Activated gamma-delta T cell treated with anti-CD3 and anti-CD28 coated beads, Interleukin-2, amount 50 U/mL, for 16 hours (primary cell): ENCODE measurements around the gene DPF3.
A peak's percentile ranks its signal among the peaks of the same experiment; 100 is the strongest.

ENCODE experiments used
- DNase-seq: peaks from one replicate; pipeline ENCODE4 v3.0.0-alpha.2; 2020; ENCODE audit warnings: low read depth

Gene DPF3

DNA sequence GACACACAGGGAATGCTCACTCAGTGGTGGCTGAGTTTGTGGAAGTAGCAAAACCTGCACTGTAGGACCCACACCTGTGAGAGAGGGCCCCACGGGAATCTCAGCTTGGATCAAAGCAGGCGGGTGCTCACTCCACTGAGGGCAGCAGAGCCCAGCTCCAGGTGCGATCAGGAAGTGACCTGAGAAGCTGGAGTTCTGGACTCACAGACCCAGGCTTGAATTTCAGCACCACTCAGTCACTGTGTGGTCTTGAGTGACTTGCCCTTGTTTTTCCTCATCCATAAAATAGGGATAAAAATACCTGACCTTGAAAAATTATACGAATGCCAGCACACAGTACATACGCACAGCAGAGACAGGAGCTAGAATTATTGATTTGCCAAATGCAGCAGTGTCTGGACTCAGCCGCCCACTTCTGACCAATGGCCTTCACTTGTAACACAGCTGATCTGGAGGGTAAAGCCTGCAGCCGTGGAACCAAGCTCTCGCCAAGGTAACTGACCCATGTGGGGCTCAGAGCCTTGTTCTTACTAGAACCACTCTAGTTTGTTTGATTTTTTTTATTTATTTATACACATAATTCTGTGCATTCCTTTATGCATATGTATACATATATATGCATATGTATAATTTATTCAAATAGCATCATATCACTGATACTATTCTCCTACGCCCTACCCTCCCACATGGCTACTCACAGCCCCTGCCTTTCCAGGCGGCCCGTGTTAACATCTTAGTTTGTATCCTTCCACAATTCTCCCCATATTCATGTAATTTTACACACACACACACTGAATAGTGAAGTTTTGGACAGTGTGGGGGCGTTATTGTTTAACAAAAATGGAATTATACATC is 53.9 kb downstream of the DPF3 start:
- DNase-seq, result no peak

DNA sequence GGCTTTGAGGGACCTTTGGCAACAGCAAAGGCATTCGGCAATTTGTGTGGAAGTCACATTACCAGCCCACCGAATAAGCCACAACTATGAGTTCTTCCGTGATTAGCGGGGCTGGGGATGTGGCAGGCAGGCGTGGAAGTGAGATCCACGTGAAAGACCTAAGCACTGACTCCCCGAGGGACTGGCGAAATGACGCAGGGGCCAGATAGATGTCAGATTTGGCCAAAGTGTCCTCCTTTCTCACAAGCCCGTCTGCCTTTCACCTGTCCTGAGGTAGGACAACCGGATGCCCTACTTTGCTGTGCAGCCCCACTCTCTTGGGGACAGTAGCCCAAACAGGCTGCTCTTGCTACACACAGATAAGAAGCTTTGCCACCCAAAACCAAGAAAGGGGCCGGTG is 54.5 kb downstream of the DPF3 start:
- DNase-seq, result no peak

DNA sequence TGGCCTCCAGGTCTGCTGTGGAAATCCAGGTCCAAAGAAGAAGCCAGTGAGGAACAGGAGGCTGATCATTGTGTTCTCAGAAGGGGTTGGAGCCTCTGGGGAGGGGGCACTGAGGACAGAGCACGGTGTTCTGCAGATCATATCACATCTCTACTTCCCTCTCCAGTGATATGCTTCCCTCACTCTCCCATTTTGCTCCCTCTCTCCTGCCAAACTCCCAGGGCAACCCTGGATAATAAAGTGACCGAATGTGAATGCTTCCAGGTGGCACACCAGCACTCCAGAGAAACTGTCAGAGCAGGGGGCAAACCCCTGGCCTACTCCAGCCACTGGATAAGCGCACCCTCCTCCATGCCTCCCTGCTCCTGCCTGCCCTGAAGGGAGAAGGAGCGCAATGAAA is 57.8 kb downstream of the DPF3 start:
- no peak for DNase-seq

DNA sequence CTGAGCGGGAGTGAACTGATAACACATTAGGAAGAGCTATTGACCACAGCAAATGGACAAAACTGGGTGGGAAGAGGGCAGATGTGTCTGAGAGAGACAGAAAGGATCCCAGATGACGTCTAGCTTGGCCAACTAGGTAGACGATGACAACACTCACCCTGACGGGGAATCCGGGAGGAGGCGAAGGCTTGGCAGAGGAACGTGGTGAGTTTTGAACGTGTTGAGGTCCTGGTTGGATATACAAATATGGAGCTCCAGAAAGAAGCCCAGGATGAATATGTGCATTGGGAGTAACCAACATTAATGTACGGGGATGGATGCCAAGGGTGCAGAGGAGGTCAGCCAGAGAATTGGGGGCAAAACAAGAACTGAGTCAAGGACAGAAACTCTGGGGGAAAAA is 60.7 kb downstream of the DPF3 start:
- DNase-seq, result no peak

DNA sequence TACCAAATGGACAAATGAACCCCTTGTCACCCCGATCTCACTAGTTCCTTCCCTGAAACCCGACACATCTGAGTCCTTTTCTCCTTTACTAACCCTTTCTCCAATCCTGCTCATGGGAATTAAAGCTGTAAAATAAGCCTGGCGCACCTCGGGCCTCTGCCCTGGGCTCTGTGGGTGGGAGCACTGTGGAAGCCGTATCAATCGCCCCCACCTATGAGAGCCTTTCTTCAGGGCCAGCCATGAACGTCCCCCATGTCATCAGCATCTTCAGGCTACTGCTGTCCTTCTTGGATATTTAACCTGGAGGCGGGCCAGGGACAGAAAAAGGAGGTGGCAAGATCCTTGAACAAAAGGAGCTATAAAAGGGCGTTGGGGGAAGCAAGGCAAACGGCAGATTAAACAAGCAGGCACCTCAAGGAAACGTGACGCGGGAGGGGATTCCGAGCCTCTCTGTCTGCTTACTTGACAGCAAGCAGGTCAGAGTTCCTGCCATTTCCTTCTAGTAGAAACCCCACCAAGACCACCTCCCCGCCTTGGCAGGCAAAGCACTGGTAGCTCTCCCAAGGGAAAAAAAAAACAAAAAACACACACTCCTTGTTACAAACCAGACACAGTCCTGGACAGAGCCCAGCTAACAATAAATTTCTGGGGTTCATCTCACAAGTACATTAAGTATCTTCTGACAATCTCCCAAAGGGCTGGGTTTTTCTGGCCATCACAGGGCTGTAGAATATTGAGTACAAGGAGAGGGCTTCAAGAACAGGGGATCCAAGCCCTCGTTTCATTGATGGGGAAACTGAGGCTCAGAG is 62.9 kb downstream of the DPF3 start:
- DNase-seq, result no peak

DNA sequence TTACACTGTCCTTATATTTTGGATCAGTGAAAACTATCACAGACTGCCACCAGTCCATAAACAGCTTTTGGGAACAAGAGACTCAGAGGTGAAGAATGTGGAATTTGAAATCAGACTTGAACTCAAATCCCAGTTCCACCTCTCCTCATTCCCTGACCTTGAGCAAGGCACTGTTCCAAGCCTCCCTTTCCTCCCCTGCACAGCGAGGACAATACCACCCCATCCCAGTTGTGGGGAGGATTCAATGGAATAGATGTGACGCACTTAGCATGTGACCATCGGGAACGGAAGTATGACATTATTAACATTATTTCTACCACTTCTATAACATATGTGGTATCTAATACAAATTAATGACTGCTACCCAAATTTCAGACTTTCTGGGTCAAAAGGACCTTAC is 63.5 kb downstream of the DPF3 start:
- no peak for DNase-seq

DNA sequence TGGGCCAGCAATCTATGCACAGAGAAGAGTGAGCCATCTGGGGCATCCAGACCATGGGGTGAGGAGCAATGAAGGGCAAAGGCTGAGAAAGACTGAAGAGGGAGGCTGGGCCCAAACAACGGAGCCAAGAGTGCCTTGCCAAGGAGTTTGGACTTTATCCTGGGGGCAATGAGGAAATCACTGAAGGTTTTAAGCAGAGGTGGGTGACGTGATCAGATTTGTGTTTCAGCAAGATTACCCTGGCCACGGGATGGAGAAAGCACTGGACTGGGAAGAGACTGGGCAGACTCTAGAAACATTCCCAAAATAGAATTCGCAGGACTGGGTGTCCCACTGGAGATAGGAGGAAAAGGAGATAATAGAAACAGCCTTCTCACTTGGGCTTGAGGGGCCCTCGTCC is 65.3 kb downstream of the DPF3 start:
- no peak for DNase-seq

DNA sequence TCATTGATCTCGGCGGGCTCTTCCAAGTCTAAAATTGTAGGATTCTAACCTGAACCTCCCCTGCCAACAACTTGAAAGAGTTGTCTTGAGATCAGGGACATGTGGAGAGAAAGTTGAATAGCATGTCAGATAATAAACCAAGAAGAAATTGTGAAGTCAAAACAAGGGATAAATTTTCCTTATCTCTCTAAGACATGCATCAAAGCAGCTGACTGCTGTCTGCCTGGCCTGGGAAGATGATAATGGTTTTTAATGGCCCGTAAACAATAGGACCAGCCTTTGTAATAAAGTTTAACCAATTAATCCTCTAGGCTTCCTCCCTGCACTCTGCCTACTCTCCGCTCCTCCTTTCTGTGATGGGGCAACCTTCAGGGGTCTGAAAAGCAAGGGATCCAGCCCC is 67.9 kb downstream of the DPF3 start:
- DNase-seq, result no peak

DNA sequence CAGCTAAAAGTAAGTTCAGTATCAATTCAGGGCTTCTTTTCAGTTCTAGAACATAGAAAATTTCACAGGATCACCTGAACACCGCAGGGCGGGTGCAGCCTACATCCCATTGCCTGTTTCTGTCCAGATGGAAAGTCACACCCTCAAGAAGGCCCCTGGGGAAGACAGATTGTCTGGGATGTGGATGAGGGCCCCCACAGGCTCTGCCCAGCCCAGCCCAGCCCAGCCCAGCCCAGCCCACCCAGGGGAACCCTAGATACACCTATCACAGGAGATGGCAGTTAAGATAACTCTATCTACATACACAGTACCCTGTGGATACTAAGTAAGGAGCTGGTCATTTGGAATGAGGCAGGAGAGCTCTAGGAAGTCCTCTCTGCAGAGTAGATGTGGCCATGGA is 68.4 kb downstream of the DPF3 start:
- DNase-seq, result no peak

DNA sequence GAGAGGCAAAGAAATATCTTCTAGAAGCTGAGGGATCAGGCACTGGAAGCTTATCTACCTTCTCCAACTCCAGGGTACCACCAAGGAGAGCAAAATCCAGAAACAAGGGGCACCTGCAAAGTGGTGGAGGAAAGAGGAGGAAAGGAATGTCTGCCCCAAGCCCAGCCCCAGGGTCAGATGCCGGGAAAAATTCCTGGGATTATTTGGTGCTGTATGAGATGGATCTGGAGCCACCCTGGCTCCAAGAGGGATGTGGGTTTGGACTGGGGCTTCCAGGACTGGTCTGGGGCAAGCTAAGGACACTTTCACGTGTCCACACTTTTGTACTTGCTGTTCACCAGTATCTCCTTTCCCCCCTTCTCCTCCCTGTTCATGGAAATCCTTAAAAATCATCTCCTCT is 69.8 kb downstream of the DPF3 start:
- no peak for DNase-seq

DNA sequence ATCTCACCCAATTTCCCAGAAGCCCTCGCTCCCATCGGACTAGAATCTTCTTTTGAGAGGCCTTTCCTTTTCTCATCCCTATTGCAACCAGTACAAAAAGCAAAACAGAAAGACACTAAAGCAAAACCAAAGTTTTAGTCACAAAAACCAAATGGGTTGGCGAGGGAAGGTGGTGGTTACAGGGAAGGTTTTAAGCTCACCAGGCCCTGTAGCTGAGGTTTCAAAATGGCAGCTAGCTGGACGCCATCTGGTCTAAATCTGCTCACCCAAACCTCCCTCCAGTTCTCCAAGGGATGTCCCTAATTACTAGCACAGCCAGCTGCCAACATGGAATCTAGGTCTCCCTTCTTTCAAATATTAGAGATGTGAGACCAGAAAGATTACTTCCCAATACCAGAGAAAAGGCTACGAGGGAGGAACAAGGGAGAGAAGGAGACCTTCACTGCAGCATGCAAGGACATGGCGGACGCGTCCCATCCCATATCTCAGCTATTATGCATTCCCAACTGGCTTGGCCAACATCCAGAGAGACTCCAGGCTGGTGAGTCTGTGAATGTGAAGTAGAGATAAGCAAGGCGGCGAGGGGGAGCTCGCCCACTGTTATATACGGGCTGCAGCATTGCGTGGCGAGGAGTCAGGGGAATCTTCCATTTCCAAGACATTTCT is 70.8 kb downstream of the DPF3 start:
- DNase-seq, result no peak

DNA sequence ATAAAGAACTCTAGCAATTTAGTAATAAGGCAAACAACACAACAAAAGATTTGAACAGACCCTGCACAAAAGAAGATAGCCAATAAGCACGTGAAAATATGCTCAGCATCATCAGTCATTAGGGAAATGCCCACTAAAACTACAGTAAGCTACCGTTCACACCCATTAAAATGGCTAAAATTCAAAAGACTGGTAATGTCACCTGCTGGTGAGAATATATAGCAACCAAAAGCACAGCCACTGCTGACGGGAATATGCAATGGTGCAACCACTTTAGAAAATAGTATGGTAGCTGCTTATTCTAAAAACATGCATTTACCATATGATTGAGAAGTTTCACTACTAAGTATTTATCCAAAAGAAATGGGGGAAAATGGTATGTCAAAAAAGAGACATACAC is 74.9 kb downstream of the DPF3 start:
- DNase-seq, result no peak

DNA sequence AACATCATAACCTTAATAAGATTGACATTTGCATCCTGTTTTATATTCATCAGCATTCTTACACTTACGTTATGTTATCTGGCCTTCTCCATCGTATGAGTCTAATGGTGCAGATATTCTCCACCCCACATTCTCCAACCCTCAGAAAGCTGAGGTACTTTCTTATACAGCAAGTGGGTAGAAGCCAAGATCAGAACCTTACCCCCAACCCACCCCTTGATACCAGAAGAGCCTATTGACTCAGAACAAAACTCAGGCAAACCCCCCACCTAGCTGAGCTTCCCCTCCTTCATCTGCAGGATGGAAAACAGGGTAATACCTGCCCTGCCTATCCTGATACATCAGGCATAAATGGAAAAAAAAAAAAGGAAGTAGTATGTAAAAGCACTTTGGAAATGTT is 77.6 kb downstream of the DPF3 start:
- DNase-seq, result no peak

DNA sequence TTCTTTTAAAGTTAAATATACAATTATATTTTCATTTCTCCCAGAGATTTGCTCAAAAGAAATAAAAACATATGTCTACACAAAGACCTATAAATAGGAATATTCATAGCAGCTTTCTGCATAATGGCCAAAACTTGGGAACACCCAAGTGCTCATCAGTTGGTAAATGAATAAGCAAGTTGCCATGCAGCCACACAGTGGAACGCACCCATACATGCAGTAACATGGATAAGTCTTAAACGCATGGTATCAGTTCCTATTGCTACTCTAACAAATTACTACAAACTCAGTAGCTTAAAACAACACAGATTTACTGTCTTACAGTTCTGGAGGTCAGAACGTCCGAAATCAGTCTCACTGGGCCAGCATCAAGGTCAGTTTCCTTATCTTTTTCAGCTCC is 78.5 kb downstream of the DPF3 start:
- DNase-seq, result no peak

DNA sequence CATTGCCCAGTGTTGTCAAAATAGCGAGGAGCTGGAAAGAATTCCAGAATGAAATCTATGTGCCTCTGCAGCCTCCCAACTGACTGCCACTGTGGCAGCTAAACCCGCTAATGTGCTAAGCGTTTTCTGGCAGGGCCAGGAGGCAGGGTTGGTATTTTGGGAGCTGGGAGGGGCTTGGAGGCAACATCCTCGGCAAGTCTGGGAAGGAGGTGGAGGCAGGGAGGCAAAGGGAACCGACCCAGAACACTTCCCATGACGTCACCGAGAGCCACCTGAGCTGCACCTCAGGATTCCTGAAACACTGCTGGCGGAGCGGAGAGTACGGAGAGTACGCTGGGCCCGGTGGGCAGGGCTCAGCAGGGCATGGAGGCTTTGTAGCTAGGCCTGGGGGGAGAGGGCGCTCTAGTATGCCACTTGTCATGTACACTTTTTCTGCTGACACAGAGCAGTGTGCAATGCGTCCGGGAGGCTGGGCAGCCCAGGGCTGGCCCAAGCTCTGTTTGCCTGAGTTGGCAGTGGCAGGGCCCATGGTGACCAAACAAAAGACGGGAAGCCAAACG is 81.5 kb downstream of the DPF3 start:
- no peak for DNase-seq

DNA sequence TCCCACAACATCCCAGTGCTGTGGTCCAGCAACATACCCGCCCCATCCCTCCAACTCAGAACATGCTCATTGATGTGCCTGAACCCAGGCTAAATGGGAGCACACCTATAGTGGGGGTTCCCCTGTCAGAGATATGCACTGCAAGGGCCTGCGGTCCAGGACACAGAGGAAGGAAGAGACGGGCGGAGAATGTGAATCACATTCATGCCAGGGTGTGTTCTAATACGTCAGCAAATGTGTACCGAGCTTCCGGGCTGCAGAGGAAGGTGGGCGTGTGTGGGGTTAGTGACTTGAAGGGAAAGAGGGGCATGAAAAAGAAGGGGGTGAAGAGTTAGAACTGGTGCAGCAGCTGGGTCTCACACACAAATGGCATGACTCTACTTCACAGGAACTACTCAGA is 83.7 kb downstream of the DPF3 start:
- DNase-seq, result peak; percentile 53

DNA sequence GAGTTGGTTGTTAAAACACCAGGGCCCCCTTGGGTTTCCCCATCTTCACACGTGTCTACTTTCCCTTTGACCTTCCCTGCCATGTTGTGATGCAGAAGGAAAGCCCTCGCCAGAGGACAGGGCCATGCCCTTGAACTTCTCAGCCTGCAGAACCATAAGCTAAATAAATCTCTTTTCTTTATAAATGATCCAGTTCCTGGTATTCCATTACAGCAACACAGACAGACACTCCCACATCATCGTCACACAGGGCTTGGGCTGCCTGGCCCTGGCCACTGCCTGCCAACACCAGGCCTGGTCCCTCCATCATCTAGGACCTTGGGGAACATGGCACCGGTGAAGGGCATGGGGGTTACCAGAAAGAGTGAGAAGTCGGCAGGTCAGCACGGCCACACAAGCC is 84.8 kb downstream of the DPF3 start:
- DNase-seq, result no peak

DNA sequence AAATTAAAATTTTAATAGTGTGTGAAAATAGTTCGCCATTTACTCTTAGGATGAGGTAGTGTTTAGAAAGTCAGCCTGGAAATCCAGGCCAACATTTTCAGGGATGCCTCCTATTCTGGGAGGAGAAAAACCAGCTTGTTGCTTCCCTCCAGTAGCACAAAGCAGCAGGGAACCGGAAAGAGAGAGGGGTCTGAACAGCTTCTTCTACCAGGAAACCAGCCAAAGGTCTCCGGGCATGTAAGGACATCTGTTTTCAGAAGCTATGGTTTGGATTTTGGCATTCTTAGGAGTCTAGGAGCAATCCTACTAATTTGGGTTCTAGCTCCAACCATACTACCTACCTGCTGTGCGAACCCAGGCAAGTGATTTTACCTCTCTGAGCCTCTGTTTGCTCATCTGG is 85.3 kb downstream of the DPF3 start:
- no peak for DNase-seq

DNA sequence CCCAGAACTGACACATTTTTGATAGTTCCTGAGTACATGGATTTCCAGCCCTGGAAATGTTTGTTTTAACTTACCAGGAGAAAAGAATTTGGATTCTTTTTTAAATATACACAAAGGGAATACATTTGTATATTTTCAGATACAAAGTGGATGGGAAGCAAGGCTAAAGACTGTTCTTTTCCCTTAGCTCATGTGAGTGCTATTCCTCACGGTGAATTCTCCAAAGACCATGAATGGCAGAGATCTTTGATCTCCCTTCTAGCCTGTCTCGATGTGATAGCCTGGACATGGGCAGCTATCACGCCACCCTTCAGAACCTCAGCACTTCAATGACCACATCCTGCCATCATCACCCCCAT is 91.3 kb downstream of the DPF3 start:
- DNase-seq, result no peak

DNA sequence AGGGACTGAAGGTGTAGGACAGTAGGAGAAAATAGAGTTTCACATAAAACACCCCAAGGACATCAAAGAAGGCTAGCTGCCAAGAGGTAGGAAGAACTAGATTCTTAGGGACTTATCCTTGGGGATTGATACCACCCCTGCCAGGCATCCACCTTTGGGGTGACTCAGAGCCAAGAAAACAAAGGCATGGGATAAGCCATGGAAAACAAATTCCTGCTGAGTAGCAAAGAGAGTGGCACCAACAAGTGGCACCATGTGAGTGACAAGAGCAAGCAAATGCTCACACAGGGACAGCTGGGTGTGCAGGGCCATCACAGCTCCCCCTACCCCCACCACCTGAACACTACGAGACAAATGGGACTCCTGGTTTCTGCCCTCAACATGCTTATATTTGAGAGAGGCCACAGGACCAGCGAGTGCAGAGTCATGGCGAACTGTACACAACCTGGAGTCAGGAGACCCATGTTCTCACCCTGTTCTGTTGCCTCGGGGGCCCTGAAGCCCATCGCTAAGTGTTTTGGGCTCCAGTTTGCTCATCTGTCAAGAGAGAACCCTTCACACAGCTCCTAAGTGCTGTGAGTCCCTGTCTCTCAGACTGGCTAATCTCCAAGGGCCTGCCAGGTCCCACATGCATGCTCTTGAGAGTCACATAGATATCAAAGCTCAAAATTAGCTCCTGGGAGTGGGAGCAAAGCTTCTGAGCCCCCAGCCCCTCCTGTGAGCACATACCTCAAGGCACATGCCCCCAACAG is 91.9 kb downstream of the DPF3 start:
- DNase-seq, result no peak

DNA sequence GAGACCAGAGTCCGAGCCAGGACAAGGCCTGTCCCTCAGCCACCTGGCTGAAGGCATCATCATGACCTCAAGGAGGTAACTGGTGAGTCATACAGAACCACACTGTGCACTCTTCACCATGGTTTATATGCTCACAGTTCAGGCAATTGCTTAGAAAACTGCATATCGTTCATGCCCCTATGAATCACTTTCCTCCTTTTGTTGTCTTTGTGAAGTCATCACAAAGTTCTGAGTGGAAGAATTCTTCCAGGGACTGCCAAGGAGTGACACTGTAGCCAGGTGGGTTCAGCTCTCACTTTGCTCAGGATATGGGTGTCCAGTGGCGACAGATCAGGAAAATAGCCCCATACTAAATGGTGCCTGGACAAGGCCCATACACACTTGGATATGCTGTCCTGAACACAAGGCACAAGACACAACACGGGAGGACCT is 92.5 kb downstream of the DPF3 start:
- DNase-seq, result no peak

DNA sequence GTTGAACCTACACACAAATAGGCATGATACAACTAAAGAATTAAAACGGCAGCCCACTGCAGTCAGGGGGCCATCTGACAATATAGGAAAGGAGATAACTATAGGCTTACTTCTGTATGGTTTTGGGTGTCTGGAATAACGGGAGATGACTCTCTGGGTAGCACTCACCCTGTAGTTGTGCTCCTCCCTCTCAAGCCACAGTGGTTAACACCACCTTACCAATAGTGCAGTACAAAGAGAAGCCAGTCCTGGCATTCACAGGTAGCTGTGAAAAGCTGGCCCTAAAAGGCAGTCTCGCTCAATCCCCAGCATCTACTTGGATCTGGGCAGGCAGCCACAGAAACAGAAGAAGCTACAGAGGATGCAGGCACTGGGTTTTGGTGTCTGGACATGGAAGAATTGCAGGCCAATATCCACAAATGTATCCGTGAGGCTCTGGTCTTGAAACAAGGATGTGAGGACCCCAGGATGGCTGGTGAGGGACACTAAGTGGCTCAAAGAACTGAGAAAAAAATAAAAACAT is 93.0 kb downstream of the DPF3 start:
- no peak for DNase-seq
